NOMO-1 (cell line): ENCODE results near the gene BIN1.

ENCODE experiments used
- DNase-seq, 2 experiments: peaks; one replicate each; lab custom pipeline; 2025; ENCODE audit not compliant: unreplicated experiment in 2 of 2; lab: John Stamatoyannopoulos, UW

BIN1 gene

GRCh38 chr2:127104166-127104660 lies 2.7 kb downstream of the BIN1 start:
- DNase-seq = no peak

GRCh38 chr2:127103243-127104165 lies 3.5 kb downstream of the BIN1 start:
- DNase-seq = no peak

- DNase-seq = no peak
Measured at GRCh38 chr2:127102521-127103242, 4.3 kb downstream of the BIN1 start.

- no peak for DNase-seq
Measured at GRCh38 chr2:127101756-127102477, 5.0 kb downstream of the BIN1 start.

GRCh38 chr2:127101048-127101611 lies 5.8 kb downstream of the BIN1 start:
- no peak for DNase-seq

GRCh38 chr2:127100251-127101047 lies 6.5 kb downstream of the BIN1 start:
- DNase-seq = no peak

- DNase-seq = no peak
Measured at GRCh38 chr2:127098711-127099110, 8.2 kb downstream of the BIN1 start.

GRCh38 chr2:127097841-127098651 lies 8.9 kb downstream of the BIN1 start:
- DNase-seq = no peak

- DNase-seq = no peak
Measured at GRCh38 chr2:127097471-127097765, 9.5 kb downstream of the BIN1 start.

GRCh38 chr2:127096718-127097470 lies 10.1 kb downstream of the BIN1 start:
- DNase-seq = no peak

GRCh38 chr2:127096280-127096679 lies 10.7 kb downstream of the BIN1 start:
- no peak for DNase-seq

- DNase-seq = no peak
Measured at GRCh38 chr2:127095784-127096183, 11.2 kb downstream of the BIN1 start.

- no peak for DNase-seq
Measured at GRCh38 chr2:127095367-127095641, 11.7 kb downstream of the BIN1 start.

- DNase-seq = no peak
Measured at GRCh38 chr2:127094509-127095366, 12.2 kb downstream of the BIN1 start.

- no peak for DNase-seq
Measured at GRCh38 chr2:127093648-127094210, 13.2 kb downstream of the BIN1 start.

GRCh38 chr2:127092901-127093516 lies 13.9 kb downstream of the BIN1 start:
- no peak for DNase-seq

- DNase-seq = no peak
Measured at GRCh38 chr2:127092306-127092705, 14.6 kb downstream of the BIN1 start.
